ENCODE measurements around the gene TMEM132C.

TMEM132C gene

GRCh38 chr12:128685903-128686475, 419.0 kb downstream of the TMEM132C start:
- no peaks in the 10 kb centered on the region for H3K4me1 ChIP-seq (ENCODE audit: control insufficient read depth, insufficient read depth, low read length)
- no peaks in the 10 kb centered on the region for H3K27me3 ChIP-seq (ENCODE audit: control insufficient read depth, insufficient read depth, low read length)
- H3K9me3 ChIP-seq (ENCODE audit: control insufficient read depth, insufficient read depth, low read depth, low read length) = no peaks in the 10 kb centered on the region
- H3K4me3 ChIP-seq (ENCODE audit: low read depth, low read length) = no peak overlapping the region
- no peaks in the 10 kb centered on the region for H3K36me3 ChIP-seq (ENCODE audit: control insufficient read depth, insufficient read depth, low read length)
- H3K27ac ChIP-seq (ENCODE audit: low read depth, low read length) = no peak overlapping the region
- no peak overlapping the region for H3K9ac ChIP-seq (ENCODE audit: low read length)

DNA sequence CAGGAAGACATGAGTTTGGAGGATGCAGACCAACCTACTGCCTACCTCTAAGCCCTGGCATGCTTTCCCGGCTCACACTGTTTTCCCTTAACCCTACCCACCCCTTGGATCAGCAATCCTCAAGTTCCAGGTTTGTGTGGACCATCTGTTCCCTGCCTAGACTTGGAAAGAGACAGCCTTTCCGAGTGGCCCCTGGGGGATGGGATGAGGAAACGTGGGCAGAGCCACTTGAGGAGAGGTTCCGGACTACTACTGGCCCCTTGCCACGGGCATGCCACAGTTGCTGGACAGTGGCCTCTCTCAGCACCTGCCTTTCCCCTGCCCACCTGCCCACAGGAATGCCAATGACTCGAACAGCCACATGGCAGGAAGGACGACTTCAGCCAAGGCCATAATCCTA, 420.9 kb downstream of the TMEM132C start:
- Histone ChIP-seq H3K9me3 (ENCODE audit: control insufficient read depth, insufficient read depth, low read depth, low read length) (no peaks in the 10 kb centered on the region), H3K9ac (ENCODE audit: low read length) (no peak overlapping the region), H3K4me3 (ENCODE audit: low read depth, low read length) (no peak overlapping the region), H3K4me1 (ENCODE audit: control insufficient read depth, insufficient read depth, low read length) (no peaks in the 10 kb centered on the region), H3K27me3 (ENCODE audit: control insufficient read depth, insufficient read depth, low read length) (peaks cover 3% of the 10 kb centered on the region; the same call in 1 of the 2 replicates), H3K27ac (ENCODE audit: low read depth, low read length) (no peak overlapping the region), H3K36me3 (ENCODE audit: control insufficient read depth, insufficient read depth, low read length) (no peaks in the 10 kb centered on the region)

DNA sequence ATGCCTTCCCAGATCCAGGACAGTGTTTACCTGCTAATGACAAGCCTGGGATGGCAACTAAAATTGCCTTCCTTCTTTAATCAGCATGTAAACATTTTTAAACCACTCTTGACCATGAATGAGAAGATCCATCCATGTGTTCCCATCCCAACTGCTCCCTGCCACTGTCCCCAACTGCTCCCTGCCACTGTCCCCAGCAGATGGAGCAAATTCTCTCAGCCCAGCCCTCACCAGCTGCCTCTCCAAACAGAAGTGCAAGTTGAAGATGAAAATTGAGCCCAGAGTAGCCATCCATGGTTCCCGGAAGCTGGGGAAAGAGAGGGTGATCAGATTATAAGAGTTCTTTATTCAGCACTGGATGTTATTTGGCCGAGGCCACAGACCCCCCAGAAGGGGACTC, 423.7 kb downstream of the TMEM132C start:
- Histone ChIP-seq H3K27me3 (ENCODE audit: control insufficient read depth, insufficient read depth, low read length) (peaks cover 3% of the 10 kb centered on the region; the same call in 1 of the 2 replicates), H3K4me3 (ENCODE audit: low read depth, low read length) (no peak overlapping the region), H3K9ac (ENCODE audit: low read length) (no peak overlapping the region), H3K9me3 (ENCODE audit: control insufficient read depth, insufficient read depth, low read depth, low read length) (no peaks in the 10 kb centered on the region), H3K4me1 (ENCODE audit: control insufficient read depth, insufficient read depth, low read length) (no peaks in the 10 kb centered on the region), H3K36me3 (ENCODE audit: control insufficient read depth, insufficient read depth, low read length) (no peaks in the 10 kb centered on the region), H3K27ac (ENCODE audit: low read depth, low read length) (no peak overlapping the region)

DNA sequence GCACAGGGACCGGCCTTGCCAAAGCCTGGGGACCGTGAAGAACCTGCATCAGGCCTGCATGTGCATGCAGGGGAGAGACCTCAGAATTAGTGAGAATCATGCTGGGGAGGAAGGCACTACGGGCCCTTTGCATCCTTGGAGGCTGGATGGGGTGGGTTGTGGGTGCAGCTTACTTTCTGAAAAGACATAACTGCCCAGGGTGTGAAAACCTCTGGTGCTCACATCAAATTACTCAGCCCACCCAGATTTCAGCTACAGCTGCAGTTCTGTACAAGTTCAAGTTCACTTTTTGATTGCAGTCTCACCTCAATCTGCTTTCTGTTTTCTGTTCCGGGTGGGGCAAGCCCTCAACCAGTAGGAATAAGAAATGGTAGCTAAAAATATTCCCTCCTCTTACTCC, 426.1 kb downstream of the TMEM132C start:
- Histone ChIP-seq H3K36me3 (ENCODE audit: control insufficient read depth, insufficient read depth, low read length) (no peaks in the 10 kb centered on the region), H3K27me3 (ENCODE audit: control insufficient read depth, insufficient read depth, low read length) (peaks cover 3% of the 10 kb centered on the region; the same call in 1 of the 2 replicates), H3K9me3 (ENCODE audit: control insufficient read depth, insufficient read depth, low read depth, low read length) (no peaks in the 10 kb centered on the region)

DNA sequence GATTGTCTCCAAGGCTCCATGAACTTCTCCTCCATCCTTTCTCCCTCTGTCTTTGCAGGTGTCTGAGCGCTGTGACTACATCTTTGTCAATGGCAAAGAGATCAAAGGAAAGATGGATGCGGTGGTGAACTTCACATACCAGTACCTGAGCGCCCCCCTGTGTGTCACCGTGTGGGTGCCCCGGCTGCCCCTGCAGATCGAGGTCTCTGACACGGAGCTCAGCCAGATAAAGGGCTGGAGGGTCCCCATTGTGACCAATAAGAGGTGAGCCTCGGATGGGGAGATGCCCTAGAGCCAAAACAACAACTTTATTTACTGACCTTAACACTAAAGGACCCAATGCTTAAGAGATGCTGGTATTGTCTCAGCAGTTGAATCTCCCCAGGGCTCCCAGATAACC, 426.8 kb downstream of the TMEM132C start:
- Histone ChIP-seq H3K36me3 (ENCODE audit: control insufficient read depth, insufficient read depth, low read length) (no peaks in the 10 kb centered on the region), H3K4me3 (ENCODE audit: low read depth, low read length) (no peak overlapping the region), H3K9me3 (ENCODE audit: control insufficient read depth, insufficient read depth, low read depth, low read length) (no peaks in the 10 kb centered on the region), H3K4me1 (ENCODE audit: control insufficient read depth, insufficient read depth, low read length) (no peaks in the 10 kb centered on the region; the same call in 1 of the 2 replicates), H3K9ac (ENCODE audit: low read length) (no peak overlapping the region), H3K27me3 (ENCODE audit: control insufficient read depth, insufficient read depth, low read length) (peaks cover 3% of the 10 kb centered on the region; the same call in 1 of the 2 replicates), H3K27ac (ENCODE audit: low read depth, low read length) (no peak overlapping the region)

More for the DNA sequence above, 426.1 kb downstream of the TMEM132C start:
- H3K27ac ChIP-seq (ENCODE audit: low read depth, low read length) = no peak overlapping the region
- no peak overlapping the region for H3K9ac ChIP-seq (ENCODE audit: low read length)
- no peak overlapping the region for H3K4me3 ChIP-seq (ENCODE audit: low read depth, low read length)
- H3K4me1 ChIP-seq (ENCODE audit: control insufficient read depth, insufficient read depth, low read length) = no peaks in the 10 kb centered on the region

DNA sequence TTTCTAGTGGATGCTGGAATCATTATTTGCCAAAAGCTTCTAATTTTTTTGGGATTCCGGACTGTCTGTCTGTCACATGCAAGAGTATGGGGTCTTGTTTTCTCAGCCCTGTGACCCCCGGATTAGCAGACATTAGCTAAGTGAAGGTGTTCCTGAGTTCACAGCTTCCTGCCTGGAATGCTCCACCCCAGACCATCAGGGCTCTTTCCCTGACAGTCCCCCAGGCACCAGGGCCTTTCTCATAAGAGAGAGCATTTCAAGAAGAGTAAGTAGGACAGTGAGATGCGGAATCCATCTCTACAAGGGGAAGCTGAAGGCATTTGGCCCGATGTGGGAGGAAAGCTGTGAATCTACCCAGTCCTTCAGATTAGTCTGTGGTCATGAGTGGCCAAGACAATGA, 427.5 kb downstream of the TMEM132C start:
- Histone ChIP-seq H3K36me3 (ENCODE audit: control insufficient read depth, insufficient read depth, low read length) (no peaks in the 10 kb centered on the region), H3K4me3 (ENCODE audit: low read depth, low read length) (no peak overlapping the region), H3K27me3 (ENCODE audit: control insufficient read depth, insufficient read depth, low read length) (peaks cover 6% of the 10 kb centered on the region; the same call in 1 of the 2 replicates), H3K9ac (ENCODE audit: low read length) (no peak overlapping the region), H3K9me3 (ENCODE audit: control insufficient read depth, insufficient read depth, low read depth, low read length) (no peaks in the 10 kb centered on the region), H3K27ac (ENCODE audit: low read depth, low read length) (no peak overlapping the region), H3K4me1 (ENCODE audit: control insufficient read depth, insufficient read depth, low read length) (no peaks in the 10 kb centered on the region; the same call in 1 of the 2 replicates)

DNA sequence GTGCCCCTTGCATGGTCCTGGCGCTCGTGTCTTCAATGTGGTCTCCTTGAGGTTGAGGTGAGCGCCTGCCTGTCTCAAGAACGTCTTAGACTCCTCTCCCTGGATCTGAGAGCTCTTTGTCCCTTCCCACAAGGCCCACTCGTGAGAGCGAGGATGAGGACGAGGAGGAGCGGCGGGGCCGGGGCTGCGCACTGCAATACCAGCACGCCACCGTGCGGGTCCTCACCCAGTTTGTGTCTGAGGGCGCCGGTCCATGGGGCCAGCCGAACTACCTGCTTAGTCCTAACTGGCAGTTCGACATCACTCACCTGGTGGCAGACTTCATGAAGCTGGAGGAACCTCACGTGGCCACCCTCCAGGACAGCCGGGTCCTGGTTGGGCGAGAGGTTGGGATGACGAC, 428.7 kb downstream of the TMEM132C start:
- H3K9ac ChIP-seq (ENCODE audit: low read length) = no peak overlapping the region

DNA sequence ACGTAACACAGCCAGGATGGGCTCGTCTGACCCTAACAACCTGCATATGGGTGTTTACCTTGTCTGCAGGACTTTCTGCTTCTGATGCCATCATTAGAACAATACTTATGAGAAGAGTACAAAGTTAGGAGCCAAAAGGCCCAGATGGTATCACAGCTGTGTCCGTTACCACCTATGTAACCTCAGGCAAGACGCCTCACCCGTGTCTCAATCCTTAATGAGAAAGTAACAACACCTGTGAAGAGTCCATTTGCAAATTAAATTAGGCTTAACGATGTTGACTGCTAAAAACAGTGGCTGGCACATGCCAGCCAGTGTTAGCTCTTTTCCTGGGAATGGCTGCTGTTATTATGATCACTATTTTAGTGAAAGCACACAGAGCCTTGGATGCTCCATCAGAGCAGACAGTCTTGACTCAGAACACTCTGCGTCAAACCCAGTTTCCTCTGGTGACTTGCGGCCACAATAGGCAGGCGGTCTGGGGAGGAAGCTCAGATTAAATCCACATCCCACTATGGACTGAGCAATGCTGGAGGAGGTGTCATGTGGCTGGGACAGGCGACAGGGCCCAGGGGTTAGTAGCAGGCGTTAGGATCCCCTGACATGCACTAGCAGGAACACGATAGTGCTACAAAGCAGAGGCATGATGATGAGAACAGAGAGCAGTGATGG, 431.5 kb downstream of the TMEM132C start:
- Histone ChIP-seq H3K4me1 (ENCODE audit: control insufficient read depth, insufficient read depth, low read length) (no peaks in the 10 kb centered on the region; the same call in 1 of the 2 replicates), H3K27me3 (ENCODE audit: control insufficient read depth, insufficient read depth, low read length) (peaks cover 7% of the 10 kb centered on the region; the same call in 1 of the 2 replicates), H3K36me3 (ENCODE audit: control insufficient read depth, insufficient read depth, low read length) (no peaks in the 10 kb centered on the region), H3K27ac (ENCODE audit: low read depth, low read length) (no peak overlapping the region), H3K4me3 (ENCODE audit: low read depth, low read length) (no peak overlapping the region), H3K9me3 (ENCODE audit: control insufficient read depth, insufficient read depth, low read depth, low read length) (no peaks in the 10 kb centered on the region), H3K9ac (ENCODE audit: low read length) (no peak overlapping the region)

More for the DNA sequence above, 428.7 kb downstream of the TMEM132C start:
- Histone ChIP-seq H3K36me3 (ENCODE audit: control insufficient read depth, insufficient read depth, low read length) (no peaks in the 10 kb centered on the region), H3K27me3 (ENCODE audit: control insufficient read depth, insufficient read depth, low read length) (peaks cover 10% of the 10 kb centered on the region; the same call in 1 of the 2 replicates), H3K4me1 (ENCODE audit: control insufficient read depth, insufficient read depth, low read length) (no peaks in the 10 kb centered on the region; the same call in 1 of the 2 replicates), H3K9me3 (ENCODE audit: control insufficient read depth, insufficient read depth, low read depth, low read length) (no peaks in the 10 kb centered on the region), H3K4me3 (ENCODE audit: low read depth, low read length) (no peak overlapping the region), H3K27ac (ENCODE audit: low read depth, low read length) (no peak overlapping the region)

GRCh38 chr12:128699106-128699505, 432.1 kb downstream of the TMEM132C start:
- Histone ChIP-seq H3K9ac (ENCODE audit: low read length) (no peak overlapping the region), H3K36me3 (ENCODE audit: control insufficient read depth, insufficient read depth, low read length) (no peaks in the 10 kb centered on the region), H3K4me1 (ENCODE audit: control insufficient read depth, insufficient read depth, low read length) (no peaks in the 10 kb centered on the region; the same call in 1 of the 2 replicates), H3K27ac (ENCODE audit: low read depth, low read length) (no peak overlapping the region), H3K4me3 (ENCODE audit: low read depth, low read length) (no peak overlapping the region), H3K9me3 (ENCODE audit: control insufficient read depth, insufficient read depth, low read depth, low read length) (no peaks in the 10 kb centered on the region), H3K27me3 (ENCODE audit: control insufficient read depth, insufficient read depth, low read length) (peaks cover 7% of the 10 kb centered on the region; the same call in 1 of the 2 replicates)

DNA sequence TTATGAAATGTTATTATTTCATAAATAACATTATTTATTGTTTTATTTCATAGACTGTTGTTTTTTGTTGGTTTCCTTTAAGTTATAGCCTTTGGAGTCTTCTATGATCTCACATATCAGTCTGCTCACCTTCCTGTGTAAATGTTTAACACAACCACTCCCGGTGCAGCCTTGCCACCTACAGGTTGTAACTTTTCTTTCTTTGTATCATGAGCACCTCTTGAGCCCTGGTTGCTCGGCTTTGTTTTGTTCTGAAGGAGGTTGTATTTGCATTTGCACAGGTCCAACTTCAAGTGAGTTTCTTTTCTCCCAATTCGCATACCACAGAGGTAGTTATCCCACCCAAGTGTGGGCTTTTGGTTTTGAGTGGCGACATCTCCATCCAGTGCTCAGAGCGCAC, 435.4 kb downstream of the TMEM132C start:
- Histone ChIP-seq H3K4me3 (ENCODE audit: low read depth, low read length) (no peak overlapping the region), H3K4me1 (ENCODE audit: control insufficient read depth, insufficient read depth, low read length) (no peaks in the 10 kb centered on the region; the same call in 1 of the 2 replicates), H3K9me3 (ENCODE audit: control insufficient read depth, insufficient read depth, low read depth, low read length) (no peaks in the 10 kb centered on the region), H3K9ac (ENCODE audit: low read length) (no peak overlapping the region), H3K36me3 (ENCODE audit: control insufficient read depth, insufficient read depth, low read length) (no peaks in the 10 kb centered on the region), H3K27ac (ENCODE audit: low read depth, low read length) (no peak overlapping the region), H3K27me3 (ENCODE audit: control insufficient read depth, insufficient read depth, low read length) (peaks cover 7% of the 10 kb centered on the region; the same call in 1 of the 2 replicates)

GRCh38 chr12:128705140-128705539, 438.2 kb downstream of the TMEM132C start:
- H3K27ac ChIP-seq (ENCODE audit: low read depth, low read length) = no peak overlapping the region
- H3K4me3 ChIP-seq (ENCODE audit: low read depth, low read length) = no peak overlapping the region
- no peaks in the 10 kb centered on the region for H3K27me3 ChIP-seq (ENCODE audit: control insufficient read depth, insufficient read depth, low read length)
- no peaks in the 10 kb centered on the region for H3K36me3 ChIP-seq (ENCODE audit: control insufficient read depth, insufficient read depth, low read length)
- no peaks in the 10 kb centered on the region for H3K4me1 ChIP-seq (ENCODE audit: control insufficient read depth, insufficient read depth, low read length)
- H3K9ac ChIP-seq (ENCODE audit: low read length) = no peak overlapping the region
- H3K9me3 ChIP-seq (ENCODE audit: control insufficient read depth, insufficient read depth, low read depth, low read length) = no peaks in the 10 kb centered on the region
